NB4 (cell line): ENCODE measurements around the gene KDM4B.

Source experiments
- DNase-seq: peaks from one replicate; pipeline ENCODE4 v3.0.0; 2010; ENCODE audit warnings: low read depth
- H3K4me3 ChIP-seq: one replicate; pipeline ENCODE4 v1.5.1; 2011; ENCODE audit warnings: mild to moderate bottlenecking, low read depth, low read length, moderate library complexity
- MYC ChIP-seq: IDR thresholded peaks from 2 replicates; pipeline ENCODE4 v1.6.1; 2011; ENCODE audit warnings: low read depth, low read length
- POLR2A ChIP-seq: IDR thresholded peaks from 2 replicates; pipeline ENCODE4 v1.6.1; 2011; ENCODE audit warnings: mild to moderate bottlenecking; ENCODE audit not compliant: insufficient read length; ENCODE audit errors: extremely low read depth
- TF ChIP-seq, protein P1 (sequence below): IDR thresholded peaks from 2 replicates; pipeline ENCODE4 v1.6.1; 2011; ENCODE audit warnings: low read depth, low read length
- TF ChIP-seq, protein P2 (sequence below): IDR thresholded peaks from one replicate; pipeline ENCODE4 v1.5.1; 2012; ENCODE audit warnings: low read depth, low read length

Gene KDM4B

DNA sequence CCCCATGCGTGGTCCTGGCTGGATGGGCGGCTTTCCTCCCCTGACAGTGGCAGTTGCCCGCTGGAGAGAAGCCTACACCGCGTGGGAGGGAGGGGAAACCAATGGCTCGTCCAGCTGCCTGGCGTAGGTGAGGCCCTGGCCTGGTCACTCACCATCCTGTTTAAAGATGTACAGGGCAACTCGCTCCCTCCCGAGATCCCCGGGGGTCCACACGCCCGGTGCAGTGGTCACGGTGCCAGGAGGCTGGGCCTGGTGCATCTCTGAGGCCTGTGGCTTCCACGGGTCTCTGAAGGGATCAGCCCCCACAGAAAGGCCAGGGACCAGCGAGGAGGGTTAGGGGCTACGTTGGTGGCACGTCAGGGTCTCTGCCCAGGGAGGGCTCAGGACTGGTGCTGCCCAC lies 156.5 kb downstream of the KDM4B start:
- TF ChIP-seq MYC: no peak
- TF ChIP-seq, protein P1, sequence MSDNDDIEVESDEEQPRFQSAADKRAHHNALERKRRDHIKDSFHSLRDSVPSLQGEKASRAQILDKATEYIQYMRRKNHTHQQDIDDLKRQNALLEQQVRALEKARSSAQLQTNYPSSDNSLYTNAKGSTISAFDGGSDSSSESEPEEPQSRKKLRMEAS: no peak
- TF ChIP-seq, protein P2, sequence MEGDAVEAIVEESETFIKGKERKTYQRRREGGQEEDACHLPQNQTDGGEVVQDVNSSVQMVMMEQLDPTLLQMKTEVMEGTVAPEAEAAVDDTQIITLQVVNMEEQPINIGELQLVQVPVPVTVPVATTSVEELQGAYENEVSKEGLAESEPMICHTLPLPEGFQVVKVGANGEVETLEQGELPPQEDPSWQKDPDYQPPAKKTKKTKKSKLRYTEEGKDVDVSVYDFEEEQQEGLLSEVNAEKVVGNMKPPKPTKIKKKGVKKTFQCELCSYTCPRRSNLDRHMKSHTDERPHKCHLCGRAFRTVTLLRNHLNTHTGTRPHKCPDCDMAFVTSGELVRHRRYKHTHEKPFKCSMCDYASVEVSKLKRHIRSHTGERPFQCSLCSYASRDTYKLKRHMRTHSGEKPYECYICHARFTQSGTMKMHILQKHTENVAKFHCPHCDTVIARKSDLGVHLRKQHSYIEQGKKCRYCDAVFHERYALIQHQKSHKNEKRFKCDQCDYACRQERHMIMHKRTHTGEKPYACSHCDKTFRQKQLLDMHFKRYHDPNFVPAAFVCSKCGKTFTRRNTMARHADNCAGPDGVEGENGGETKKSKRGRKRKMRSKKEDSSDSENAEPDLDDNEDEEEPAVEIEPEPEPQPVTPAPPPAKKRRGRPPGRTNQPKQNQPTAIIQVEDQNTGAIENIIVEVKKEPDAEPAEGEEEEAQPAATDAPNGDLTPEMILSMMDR: no peak
- no peak for TF ChIP-seq POLR2A
- no peak overlapping the region for H3K4me3 ChIP-seq
- DNase-seq: no peak

DNA sequence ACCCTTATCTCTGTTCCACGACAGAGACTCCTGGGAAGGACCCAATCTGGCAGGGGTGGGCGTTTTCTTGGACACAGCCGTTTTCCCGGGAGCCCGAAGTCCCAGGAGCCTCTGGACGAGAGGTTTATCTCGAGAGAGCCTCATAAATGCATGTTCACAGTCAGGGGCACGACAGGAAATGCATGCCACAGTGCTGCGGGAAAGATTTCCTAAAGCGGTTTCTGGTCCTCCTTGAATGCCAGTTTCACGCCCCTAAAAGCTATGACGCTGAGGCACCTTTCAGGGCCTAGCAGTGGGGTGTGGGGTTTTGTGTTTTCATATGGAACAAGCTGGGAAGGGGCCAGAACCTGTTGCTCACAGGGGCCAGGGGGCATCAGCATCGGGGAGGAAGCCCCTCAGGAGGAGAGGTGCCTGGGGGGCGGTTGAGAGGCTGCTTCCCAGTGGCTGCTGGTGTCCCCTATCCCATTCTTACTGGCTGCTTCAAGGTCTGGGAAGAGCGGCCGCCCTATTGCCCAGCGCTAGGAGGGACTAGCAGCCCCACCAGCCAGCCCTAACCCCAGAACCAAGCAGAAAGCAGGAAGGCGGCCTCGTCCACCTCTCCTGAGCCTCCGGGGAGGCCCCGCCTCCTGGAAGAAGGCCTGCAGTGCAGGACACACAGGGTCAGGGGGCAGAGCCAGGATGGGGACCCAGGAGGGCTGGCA lies 157.0 kb downstream of the KDM4B start:
- TF ChIP-seq, protein P1: no peak
- TF ChIP-seq, protein P2: no peak
- TF ChIP-seq POLR2A (no peak), MYC (no peak)
- DNase-seq: no peak
- no peak overlapping the region for H3K4me3 ChIP-seq

DNA sequence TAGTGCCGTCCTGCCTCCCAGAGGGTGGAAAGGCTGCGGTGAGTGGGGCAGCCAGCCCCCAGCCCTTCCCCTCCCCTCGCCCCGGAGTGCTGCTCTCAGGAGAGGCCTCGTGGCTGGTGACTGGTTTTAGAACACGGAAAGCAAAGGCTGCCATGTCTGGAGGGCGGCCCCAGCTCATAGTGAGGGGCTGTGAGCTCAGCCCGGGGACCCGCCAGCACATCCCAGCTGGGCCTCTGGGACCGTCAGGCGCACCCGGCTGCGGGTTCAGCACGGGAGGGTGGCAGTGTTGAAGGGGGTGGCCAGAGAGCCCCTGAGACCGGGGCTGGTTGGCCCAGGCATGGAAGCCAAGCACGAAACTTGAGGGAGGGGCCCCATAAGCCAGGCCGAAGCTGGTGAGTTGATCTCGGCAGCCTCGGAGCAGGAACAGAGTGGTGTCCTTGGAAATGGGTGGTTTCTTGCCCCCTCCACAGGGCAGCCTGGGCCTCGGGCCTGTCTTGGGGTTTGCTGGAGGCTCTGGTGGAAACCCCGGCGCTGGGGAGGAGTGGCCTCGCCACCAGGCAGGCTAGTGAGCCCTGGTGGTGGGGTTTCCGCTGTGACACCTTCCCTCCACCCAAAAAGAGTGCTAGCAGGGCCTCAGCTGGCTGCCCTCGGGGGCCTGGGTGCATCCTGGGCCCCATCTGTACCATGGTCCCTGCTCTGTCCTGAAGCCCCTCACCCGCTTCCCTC lies 157.7 kb downstream of the KDM4B start:
- TF ChIP-seq POLR2A (no peak), MYC (no peak)
- TF ChIP-seq, protein P2: no peak
- TF ChIP-seq, protein P1: no peak

DNA sequence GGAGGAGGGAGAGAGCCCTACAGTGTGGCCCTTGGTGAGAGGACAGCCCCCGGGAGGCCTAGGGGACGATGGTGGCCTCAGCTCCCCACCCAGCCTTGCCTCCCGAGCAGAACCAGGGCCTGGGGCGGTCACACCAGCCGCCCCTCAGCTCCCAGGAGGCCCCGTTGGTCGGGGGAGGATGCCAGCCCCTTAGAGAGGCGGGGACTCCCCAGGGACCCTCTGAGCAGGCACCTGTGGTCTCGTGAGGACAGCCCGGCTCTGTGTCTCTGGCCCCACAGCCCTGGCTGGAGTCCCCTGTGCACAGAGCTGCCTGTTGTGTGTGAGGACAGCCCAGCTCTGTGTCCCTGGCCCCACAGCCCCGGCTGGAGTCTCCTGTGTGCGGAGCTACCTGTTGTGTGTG lies 158.8 kb downstream of the KDM4B start:
- TF ChIP-seq, protein P2: no peak
- TF ChIP-seq POLR2A (no peak), MYC (no peak)
- TF ChIP-seq, protein P1: no peak
- no peak overlapping the region for H3K4me3 ChIP-seq
- DNase-seq: no peak

More for the DNA sequence above, 157.7 kb downstream of the KDM4B start:
- no peak overlapping the region for H3K4me3 ChIP-seq
- no peak for DNase-seq

DNA sequence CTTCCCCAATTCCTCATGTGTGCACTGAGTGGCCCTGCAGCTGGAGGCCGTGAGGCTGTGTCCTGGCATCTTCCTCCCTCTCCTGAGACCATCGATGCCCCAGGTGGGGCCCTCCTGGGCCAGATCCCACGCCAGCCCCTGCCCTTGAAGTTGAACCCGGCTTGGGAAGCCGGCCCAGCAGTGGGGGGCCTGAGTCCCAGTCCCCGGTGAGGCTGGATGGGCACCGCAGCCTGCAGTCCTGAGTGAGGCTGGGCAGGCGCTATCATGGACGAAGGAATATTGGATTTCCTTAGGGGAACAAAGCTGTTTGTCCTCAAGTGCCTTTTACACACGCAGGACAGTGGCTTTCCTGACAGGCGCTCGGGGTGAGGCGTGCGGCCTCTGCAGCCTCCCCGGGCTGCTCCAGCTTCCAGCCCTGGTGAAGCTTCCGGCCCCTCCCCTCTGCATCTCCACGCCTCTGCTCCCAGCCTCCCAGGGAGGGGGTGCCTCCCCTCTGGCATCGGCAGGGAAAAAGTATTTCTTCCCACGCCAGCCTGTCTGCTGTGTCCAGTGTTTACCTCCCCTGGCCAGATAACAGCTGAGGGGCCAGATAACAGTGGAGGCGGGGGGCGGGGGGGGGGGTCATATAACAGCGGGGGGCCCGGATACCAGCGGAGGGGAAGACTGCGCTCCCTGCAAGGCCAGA lies 159.5 kb downstream of the KDM4B start:
- no peak for DNase-seq

More for the DNA sequence above, 159.5 kb downstream of the KDM4B start:
- no peak overlapping the region for H3K4me3 ChIP-seq
- TF ChIP-seq, protein P1: no peak
- TF ChIP-seq, protein P2: no peak
- TF ChIP-seq POLR2A: no peak
- TF ChIP-seq MYC: no peak
